Measurements from ENCODE around the gene MAB21L4. TPM values are rescaled to one million over a fixed set of nuclear protein-coding genes. Genes with fewer than 3 reads are reported as not detected.

Gene MAB21L4
- total RNA-seq, 2 experiments from 2014 or later, result not detected

GRCh38 chr2:240902615-240903041, 6.7 kb upstream of the MAB21L4 start:
- POLR2A ChIA-PET, result interaction anchor here (1.4 kb wide), 1 partner anchor 33 kb away, joined by 3 read pairs; no protein-coding TSS in a partner anchor
- H4K20me1 ChIP-seq (ENCODE audit: insufficient read depth, low read length), result no peaks in the 10 kb centered on the region
- no peaks in the 10 kb centered on the region for H3K36me3 ChIP-seq (ENCODE audit: insufficient read depth, low read length)
- no peak overlapping the region for H3K4me2 ChIP-seq (ENCODE audit: low read length)
- H2AFZ ChIP-seq (ENCODE audit: low read length), result no peak overlapping the region
- no peaks in the 10 kb centered on the region for H3K4me1 ChIP-seq (ENCODE audit: insufficient read depth, low read length, poor library complexity, severe bottlenecking)
- H3K27ac ChIP-seq (ENCODE audit: low read depth, low read length, poor library complexity, severe bottlenecking), result no peak overlapping the region
- intact Hi-C loops (cut with micrococcal nuclease; ENCODE audit: unreplicated experiment), result no loop called here
- no peak for TF ChIP-seq EZH2phosphoT487 (IDR thresholded peaks at IDR 0.05; ENCODE audit: borderline replicate concordance, low read depth, low read length)
- TF ChIP-seq, protein P1, sequence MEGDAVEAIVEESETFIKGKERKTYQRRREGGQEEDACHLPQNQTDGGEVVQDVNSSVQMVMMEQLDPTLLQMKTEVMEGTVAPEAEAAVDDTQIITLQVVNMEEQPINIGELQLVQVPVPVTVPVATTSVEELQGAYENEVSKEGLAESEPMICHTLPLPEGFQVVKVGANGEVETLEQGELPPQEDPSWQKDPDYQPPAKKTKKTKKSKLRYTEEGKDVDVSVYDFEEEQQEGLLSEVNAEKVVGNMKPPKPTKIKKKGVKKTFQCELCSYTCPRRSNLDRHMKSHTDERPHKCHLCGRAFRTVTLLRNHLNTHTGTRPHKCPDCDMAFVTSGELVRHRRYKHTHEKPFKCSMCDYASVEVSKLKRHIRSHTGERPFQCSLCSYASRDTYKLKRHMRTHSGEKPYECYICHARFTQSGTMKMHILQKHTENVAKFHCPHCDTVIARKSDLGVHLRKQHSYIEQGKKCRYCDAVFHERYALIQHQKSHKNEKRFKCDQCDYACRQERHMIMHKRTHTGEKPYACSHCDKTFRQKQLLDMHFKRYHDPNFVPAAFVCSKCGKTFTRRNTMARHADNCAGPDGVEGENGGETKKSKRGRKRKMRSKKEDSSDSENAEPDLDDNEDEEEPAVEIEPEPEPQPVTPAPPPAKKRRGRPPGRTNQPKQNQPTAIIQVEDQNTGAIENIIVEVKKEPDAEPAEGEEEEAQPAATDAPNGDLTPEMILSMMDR (conservative IDR thresholded peaks at IDR 0.05; ENCODE audit: low read length), result no peak
- H3K9me3 ChIP-seq (ENCODE audit: low read length), result no peaks in the 10 kb centered on the region
- DNase-seq (ENCODE audit: low spot score), result no peak
- no peaks in the 10 kb centered on the region for H3K79me2 ChIP-seq (ENCODE audit: insufficient read depth, low read depth, low read length)
- no peak overlapping the region for H3K4me3 ChIP-seq (ENCODE audit: low read depth, low read length, poor library complexity, severe bottlenecking)
- no TSS peak for BruUV-seq (replicated peaks)
- no peaks in the 10 kb centered on the region for H3K9me2 ChIP-seq (ENCODE audit: insufficient read depth, low read length)
- CTCF ChIA-PET (ENCODE audit: unreplicated experiment), result no interaction called here

DNA sequence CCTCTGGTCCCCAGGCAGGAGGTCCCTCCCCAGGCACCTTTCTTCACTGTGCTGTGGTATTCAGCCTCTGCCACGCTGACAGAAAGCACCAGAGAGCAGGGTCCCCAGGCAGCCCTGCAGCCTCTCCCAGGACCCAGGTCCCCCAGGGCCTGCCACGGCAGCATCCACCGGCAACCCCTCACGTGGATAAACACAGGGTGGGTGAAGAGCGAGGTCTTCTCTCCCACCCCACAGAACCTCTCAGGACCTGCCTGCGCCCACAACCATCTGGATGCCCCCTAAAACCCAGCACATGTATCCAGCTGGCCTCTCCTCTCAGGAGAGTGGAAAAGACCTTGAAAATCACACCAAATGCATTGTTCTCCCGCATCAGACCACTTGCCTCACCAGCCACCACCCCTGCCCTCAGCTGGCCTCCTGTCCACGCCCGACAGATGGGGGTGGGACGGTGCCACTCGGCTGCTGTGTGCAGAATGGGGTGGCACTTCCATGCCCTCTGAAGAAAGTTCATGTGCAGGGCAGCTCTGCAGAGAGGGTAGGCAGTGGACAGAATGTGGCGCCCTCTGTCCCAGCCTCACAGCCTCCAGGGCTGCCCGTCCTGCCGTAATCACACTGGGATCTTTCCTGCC, 6.1 kb upstream of the MAB21L4 start:
- H2AFZ ChIP-seq (ENCODE audit: low read length), result no peak overlapping the region
- TF ChIP-seq, protein P1 (conservative IDR thresholded peaks at IDR 0.05; ENCODE audit: low read length), result no peak
- no peak for TF ChIP-seq EZH2phosphoT487 (IDR thresholded peaks at IDR 0.05; ENCODE audit: borderline replicate concordance, low read depth, low read length)
- ChIA-PET CTCF (ENCODE audit: unreplicated experiment) (no interaction called here), POLR2A (interaction anchor here (1.4 kb wide), 1 partner anchor 33 kb away, joined by 3 read pairs; no protein-coding TSS in a partner anchor)
- H3K9me2 ChIP-seq (ENCODE audit: insufficient read depth, low read length), result no peaks in the 10 kb centered on the region
- no peaks in the 10 kb centered on the region for H3K9me3 ChIP-seq (ENCODE audit: low read length)
- no peaks in the 10 kb centered on the region for H4K20me1 ChIP-seq (ENCODE audit: insufficient read depth, low read length)
- H3K4me2 ChIP-seq (ENCODE audit: low read length), result no peak overlapping the region
- H3K79me2 ChIP-seq (ENCODE audit: insufficient read depth, low read depth, low read length), result no peaks in the 10 kb centered on the region
- no peaks in the 10 kb centered on the region for H3K36me3 ChIP-seq (ENCODE audit: insufficient read depth, low read length)
- H3K4me1 ChIP-seq (ENCODE audit: insufficient read depth, low read length, poor library complexity, severe bottlenecking), result no peaks in the 10 kb centered on the region
- intact Hi-C loops (cut with micrococcal nuclease; ENCODE audit: unreplicated experiment), result no loop called here
- DNase-seq (ENCODE audit: low spot score), result no peak
- no peak overlapping the region for H3K27ac ChIP-seq (ENCODE audit: low read depth, low read length, poor library complexity, severe bottlenecking)
- H3K4me3 ChIP-seq (ENCODE audit: low read depth, low read length, poor library complexity, severe bottlenecking), result no peak overlapping the region
- BruUV-seq (replicated peaks), result no TSS peak

- intact Hi-C loops (cut with micrococcal nuclease; ENCODE audit: unreplicated experiment), result no loop called here
- Histone ChIP-seq H3K4me2 (ENCODE audit: low read length) (no peak overlapping the region), H2AFZ (ENCODE audit: low read length) (no peak overlapping the region), H3K27ac (ENCODE audit: low read depth, low read length, poor library complexity, severe bottlenecking) (no peak overlapping the region), H3K9me2 (ENCODE audit: insufficient read depth, low read length) (no peaks in the 10 kb centered on the region), H3K79me2 (ENCODE audit: insufficient read depth, low read depth, low read length) (no peaks in the 10 kb centered on the region), H3K9me3 (ENCODE audit: low read length) (no peaks in the 10 kb centered on the region), H4K20me1 (ENCODE audit: insufficient read depth, low read length) (no peaks in the 10 kb centered on the region), H3K4me1 (ENCODE audit: insufficient read depth, low read length, poor library complexity, severe bottlenecking) (no peaks in the 10 kb centered on the region), H3K36me3 (ENCODE audit: insufficient read depth, low read length) (no peaks in the 10 kb centered on the region), H3K4me3 (ENCODE audit: low read depth, low read length, poor library complexity, severe bottlenecking) (no peak overlapping the region)
- CTCF ChIA-PET (ENCODE audit: unreplicated experiment), result no interaction called here
- no TSS peak for BruUV-seq (replicated peaks)
- no peak for DNase-seq (ENCODE audit: low spot score)
- POLR2A ChIA-PET, result no interaction called here
- TF ChIP-seq EZH2phosphoT487 (IDR thresholded peaks at IDR 0.05; ENCODE audit: borderline replicate concordance, low read depth, low read length), result no peak
- TF ChIP-seq, protein P1 (conservative IDR thresholded peaks at IDR 0.05; ENCODE audit: low read length), result no peak
Measured at GRCh38 chr2:240900141-240900860, 4.3 kb upstream of the MAB21L4 start.

All from OCI-LY7 (cell line).